Keratinocyte (primary cell): ENCODE measurements around the gene AP2A2. TPM values are rescaled to one million over a fixed set of nuclear protein-coding genes. Genes with fewer than 3 reads are reported as not detected.

Experiments
- DNase-seq: peaks from one replicate; pipeline ENCODE4 v3.0.0-alpha.2; 2011; ENCODE audit warnings: low read depth, missing footprints, low spot score
- FAIRE-seq: peaks from 2 replicates; lab custom pipeline; 2011; peaks lifted over from hg19 to GRCh38; lab: Jason Lieb, UNC
- H2AFZ ChIP-seq: 2 replicates; pipeline ENCODE4 v1.6.0; 2012; ENCODE audit warnings: low read length, control low read depth, inconsistent platforms; ENCODE audit not compliant: control insufficient read depth
- H3K27ac ChIP-seq: 2 replicates; pipeline ENCODE4 v1.5.1; 2011; ENCODE audit warnings: low read length; ENCODE audit not compliant: control insufficient read depth, insufficient read depth
- H3K27me3 ChIP-seq: 3 replicates; pipeline ENCODE4 v1.6.0; 2011; ENCODE audit warnings: low read length; ENCODE audit not compliant: control insufficient read depth, insufficient read depth; ENCODE audit errors: extremely low read depth
- H3K36me3 ChIP-seq, 2 experiments: 2 replicates in 1 of 2; 3 replicates in 1 of 2; pipeline ENCODE4 v1.5.1; 2011; ENCODE audit warnings: low read length in 2 of 2, mild to moderate bottlenecking in 1 of 2; ENCODE audit not compliant: control insufficient read depth in 2 of 2, insufficient read depth in 2 of 2; ENCODE audit errors: extremely low read depth in 1 of 2
- H3K4me1 ChIP-seq: 3 replicates; pipeline ENCODE4 v1.5.1; 2011; ENCODE audit warnings: low read length; ENCODE audit not compliant: control insufficient read depth, insufficient read depth; ENCODE audit errors: extremely low read depth
- H3K4me2 ChIP-seq: 3 replicates; pipeline ENCODE4 v1.6.0; 2011; ENCODE audit warnings: low read depth, low read length; ENCODE audit not compliant: control insufficient read depth, insufficient read depth; ENCODE audit errors: extremely low read depth
- H3K4me3 ChIP-seq, 3 experiments: fragments of 200-600 bp in 1 of 3; sonication (generic) in 1 of 3; 2 replicates in 2 of 3; 3 replicates in 1 of 3; pipeline ENCODE4 v1.5.1; 2011 to 2016; ENCODE audit warnings: low read length in 3 of 3, mild to moderate bottlenecking in 3 of 3, control low read depth in 2 of 3, inconsistent platforms in 1 of 3, low read depth in 1 of 3, mixed read lengths in 1 of 3, mixed run types in 1 of 3, moderate library complexity in 1 of 3; ENCODE audit not compliant: control insufficient read depth in 2 of 3, insufficient read depth in 2 of 3; ENCODE audit errors: extremely low read depth in 1 of 3
- H3K79me2 ChIP-seq: 2 replicates; pipeline ENCODE4 v1.6.0; 2012; ENCODE audit warnings: low read length; ENCODE audit not compliant: control insufficient read depth, insufficient read depth
- H3K9ac ChIP-seq: 3 replicates; pipeline ENCODE4 v1.6.0; 2011; ENCODE audit warnings: low read length; ENCODE audit not compliant: control insufficient read depth, insufficient read depth; ENCODE audit errors: extremely low read depth
- H3K9me1 ChIP-seq: 3 replicates; pipeline ENCODE4 v1.6.0; 2011; ENCODE audit warnings: low read length; ENCODE audit not compliant: control insufficient read depth, insufficient read depth; ENCODE audit errors: extremely low read depth
- H3K9me3 ChIP-seq: 2 replicates; pipeline ENCODE4 v1.5.1; 2012; ENCODE audit warnings: low read depth, low read length; ENCODE audit not compliant: control insufficient read depth
- H4K20me1 ChIP-seq: 3 replicates; pipeline ENCODE4 v1.6.0; 2011; ENCODE audit warnings: low read length; ENCODE audit not compliant: control insufficient read depth, insufficient read depth; ENCODE audit errors: extremely low read depth
- CTCF ChIP-seq, 3 experiments: IDR thresholded peaks in 1 of 3; conservative IDR thresholded peaks in 1 of 3; optimal IDR thresholded peaks in 1 of 3; 2 replicates in 2 of 3; 3 replicates in 1 of 3; pipeline versions ENCODE3 to v1.5.1; 2011; ENCODE audit warnings: low read length in 3 of 3, mild to moderate bottlenecking in 3 of 3, moderate library complexity in 2 of 3, control low read depth in 1 of 3, inconsistent platforms in 1 of 3; ENCODE audit not compliant: insufficient read depth in 2 of 3; ENCODE audit errors: extremely low read depth in 1 of 3
- EZH2 ChIP-seq: IDR thresholded peaks from one replicate; pipeline ENCODE4 v1.6.1; 2012; ENCODE audit warnings: inconsistent platforms, mild to moderate bottlenecking, low read length, moderate library complexity
- dilution Hi-C: fragments of 300-500 bp; cut with MboI; formaldehyde crosslinking; loops from one replicate; pipeline ENCODE4 v1.7.0; 2020; ENCODE audit warnings: low sequenced_read_pairs; ENCODE audit not compliant: extremely low pct_ligation_motif_present
- polyA plus RNA-seq, 5 experiments: library from polyadenylated mRNA; depleted of rRNA in 3 of 5; stranded (reverse) in 3 of 5; stranded (forward) in 1 of 5; unstranded in 1 of 5; fragments of >200 nt; gene quantifications; 1 replicate in 1 of 5; 2 replicates in 3 of 5; 3 replicates in 1 of 5; pipeline versions ENCODE4 v1.2.1 to v1.2.3, GENCODE V29; 2011 to 2012; ENCODE audit warnings: missing spikeins in 2 of 5, low read depth in 1 of 5, low replicate concordance in 1 of 5

The AP2A2 gene
- polyA plus RNA-seq, 1 donor (not counting 4 experiments of a cell fraction or from before 2014, with no cell fraction given) = 47.8 TPM

GRCh38 chr11:877565-877964 lies 48.1 kb upstream of the AP2A2 start:
- Histone ChIP-seq H2AFZ (no peak overlapping the region), H4K20me1 (no peaks in the 10 kb centered on the region), H3K27me3 (no peaks in the 10 kb centered on the region), H3K4me2 (no peak overlapping the region), H3K9me3 (no peaks in the 10 kb centered on the region), H3K79me2 (no peaks in the 10 kb centered on the region), H3K4me3 (no peak overlapping the region), H3K9ac (no peak overlapping the region), H3K4me1 (no peaks in the 10 kb centered on the region), H3K9me1 (no peaks in the 10 kb centered on the region), H3K27ac (no peak overlapping the region), H3K36me3 (peaks cover 3 to 8% of the 10 kb centered on the region in 2 experiments)
- TF ChIP-seq EZH2 (no peak), CTCF (optimal IDR thresholded peaks at IDR 0.05 in 1 of 3, IDR thresholded peaks at IDR 0.05 in 1 of 3, conservative IDR thresholded peaks at IDR 0.05 in 1 of 3; ENCODE audit: extremely low read depth in 1 of 3, insufficient read depth in 2 of 3, low read length in 3 of 3) (no peak)
- dilution Hi-C loops = no loop called here
- DNase-seq (no peak), FAIRE-seq (no peak)

GRCh38 chr11:880447-880846 lies 45.2 kb upstream of the AP2A2 start:
- Histone ChIP-seq H3K4me2 (no peak overlapping the region), H3K27me3 (no peaks in the 10 kb centered on the region), H3K9me1 (no peaks in the 10 kb centered on the region), H3K4me3 (no peak overlapping the region), H3K9ac (no peak overlapping the region), H3K36me3 (peaks cover 3 to 12% of the 10 kb centered on the region in 2 experiments), H3K79me2 (no peaks in the 10 kb centered on the region), H3K9me3 (no peaks in the 10 kb centered on the region), H2AFZ (no peak overlapping the region), H4K20me1 (no peaks in the 10 kb centered on the region), H3K4me1 (no peaks in the 10 kb centered on the region), H3K27ac (no peak overlapping the region)
- FAIRE-seq = no peak
- no peak for DNase-seq
- TF ChIP-seq EZH2 (no peak), CTCF (optimal IDR thresholded peaks at IDR 0.05 in 1 of 3, IDR thresholded peaks at IDR 0.05 in 1 of 3, conservative IDR thresholded peaks at IDR 0.05 in 1 of 3; ENCODE audit: extremely low read depth in 1 of 3, insufficient read depth in 2 of 3, low read length in 3 of 3) (peak in 1 of 3 experiments; percentile 13)
- dilution Hi-C loops = no loop called here
